RWPE1 (cell line): Measurements from ENCODE around the gene MED20.

ENCODE experiments used
- CTCF ChIA-PET: fragments of 350-600 bp; sonication (Branson Sonifier 250); formaldehyde crosslinking; extraction: SDS; loops from one replicate; lab custom pipeline; 2021; lab: Yijun Ruan, JAX
- POLR2A ChIA-PET: fragments of 400-600 bp; formaldehyde crosslinking; extraction: SDS; loops from one replicate; lab custom pipeline; 2020; ENCODE audit warnings: antibody characterized with exemption; ENCODE audit not compliant: low non-redundant PET; lab: Yijun Ruan, JAX
- DNase-seq: peaks from one replicate; pipeline ENCODE4 v3.0.0; 2012; ENCODE audit warnings: low spot score
- H3K27ac ChIP-seq: fragments of 450-650 bp; 2 replicates; pipeline ENCODE4 v1.5.1; 2017
- TF ChIP-seq, protein P1 (sequence below): fragments of 450-650 bp; conservative IDR thresholded peaks from 2 replicates; pipeline ENCODE4 v1.5.1; 2017; ENCODE audit warnings: low read depth, mild to moderate bottlenecking

The MED20 gene

GRCh38 chr6:41937861-41938574 lies 17.1 kb upstream of the MED20 start:
- DNase-seq: no peak
- POLR2A ChIA-PET: interaction anchor here (1.0 kb wide), 1 partner anchor 25 kb away, joined by 4 read pairs; no protein-coding TSS in a partner anchor
- TF ChIP-seq, protein P1, sequence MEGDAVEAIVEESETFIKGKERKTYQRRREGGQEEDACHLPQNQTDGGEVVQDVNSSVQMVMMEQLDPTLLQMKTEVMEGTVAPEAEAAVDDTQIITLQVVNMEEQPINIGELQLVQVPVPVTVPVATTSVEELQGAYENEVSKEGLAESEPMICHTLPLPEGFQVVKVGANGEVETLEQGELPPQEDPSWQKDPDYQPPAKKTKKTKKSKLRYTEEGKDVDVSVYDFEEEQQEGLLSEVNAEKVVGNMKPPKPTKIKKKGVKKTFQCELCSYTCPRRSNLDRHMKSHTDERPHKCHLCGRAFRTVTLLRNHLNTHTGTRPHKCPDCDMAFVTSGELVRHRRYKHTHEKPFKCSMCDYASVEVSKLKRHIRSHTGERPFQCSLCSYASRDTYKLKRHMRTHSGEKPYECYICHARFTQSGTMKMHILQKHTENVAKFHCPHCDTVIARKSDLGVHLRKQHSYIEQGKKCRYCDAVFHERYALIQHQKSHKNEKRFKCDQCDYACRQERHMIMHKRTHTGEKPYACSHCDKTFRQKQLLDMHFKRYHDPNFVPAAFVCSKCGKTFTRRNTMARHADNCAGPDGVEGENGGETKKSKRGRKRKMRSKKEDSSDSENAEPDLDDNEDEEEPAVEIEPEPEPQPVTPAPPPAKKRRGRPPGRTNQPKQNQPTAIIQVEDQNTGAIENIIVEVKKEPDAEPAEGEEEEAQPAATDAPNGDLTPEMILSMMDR: no peak

GRCh38 chr6:41937472-41937860 lies 16.5 kb upstream of the MED20 start:
- TF ChIP-seq, protein P1: no peak
- H3K27ac ChIP-seq: peak overlapping the region; percentile 83
- DNase-seq: no peak
- POLR2A ChIA-PET: no interaction called here
- CTCF ChIA-PET: interaction anchor here (1.6 kb wide), 1 partner anchor 158 kb away, joined by 4 read pairs; the partner anchor contains the start of gene FRS3

More at GRCh38 chr6:41937861-41938574, 17.1 kb upstream of the MED20 start:
- peak overlapping the region; percentile 83 for H3K27ac ChIP-seq
- CTCF ChIA-PET: interaction anchor here (0.7 to 1.6 kb wide), 5 partner anchors 17 to 158 kb away, joined by 3 to 4 read pairs (median 4); partner anchors contain the start of genes BYSL, FRS3, MED20 and TAF8

GRCh38 chr6:41936073-41936837 lies 15.3 kb upstream of the MED20 start:
- CTCF ChIA-PET: interaction anchor here (0.6 to 2.1 kb wide), 9 partner anchors 93 to 894 kb away, joined by 3 to 7 read pairs (median 4); partner anchors contain the start of gene FRS3
- peak overlapping the region; percentile 83 for H3K27ac ChIP-seq
- peak; percentile 80 for DNase-seq
- POLR2A ChIA-PET: no interaction called here
- TF ChIP-seq, protein P1: peak; percentile 87

- DNase-seq: no peak
- TF ChIP-seq, protein P1: no peak
- peak overlapping the region; percentile 83 for H3K27ac ChIP-seq
- ChIA-PET CTCF (interaction anchor here (0.6 to 2.1 kb wide), 4 partner anchors 109 to 894 kb away, joined by 3 to 7 read pairs (median 4); no protein-coding TSS in a partner anchor), POLR2A (no interaction called here)
These were observed 14.7 kb upstream of the MED20 start for GRCh38 chr6:41935685-41936072.

- H3K27ac ChIP-seq: peak overlapping the region; percentile 83
- no peak for DNase-seq
- TF ChIP-seq, protein P1: no peak
- CTCF ChIA-PET: interaction anchor here (0.6 to 2.1 kb wide), 4 partner anchors 109 to 895 kb away, joined by 3 to 7 read pairs (median 4); no protein-coding TSS in a partner anchor
- POLR2A ChIA-PET: no interaction called here
These were observed 14.2 kb upstream of the MED20 start for GRCh38 chr6:41935193-41935574.
